H9 (cell line): Measurements from ENCODE around the gene PPP1R12A. TPM values are rescaled to one million over a fixed set of nuclear protein-coding genes. Genes with fewer than 3 reads are reported as not detected.

Experiments used
- DNase-seq: peaks from one replicate; pipeline ENCODE4 v3.0.0-alpha.2; 2017
- H2AFZ ChIP-seq: one replicate; pipeline ENCODE4 v1.6.1; 2013; ENCODE audit warnings: mild to moderate bottlenecking, low read length, control low read depth, moderate library complexity
- H2AK5ac ChIP-seq: 2 replicates; pipeline ENCODE4 v1.6.1; 2013; ENCODE audit warnings: low read length, control low read depth, mixed read lengths; ENCODE audit not compliant: insufficient read length
- H2BK120ac ChIP-seq: one replicate; pipeline ENCODE4 v1.6.1; 2013; ENCODE audit warnings: low read depth, mild to moderate bottlenecking, low read length, control low read depth, inconsistent platforms; ENCODE audit not compliant: poor library complexity, severe bottlenecking
- H2BK12ac ChIP-seq: 2 replicates; pipeline ENCODE4 v1.6.1; 2013; ENCODE audit warnings: low read length, control low read depth, mixed read lengths, low read depth; ENCODE audit not compliant: insufficient read length
- H2BK15ac ChIP-seq: 2 replicates; pipeline ENCODE4 v1.6.1; 2013; ENCODE audit warnings: low read depth, low read length, control low read depth
- H2BK20ac ChIP-seq: one replicate; pipeline ENCODE4 v1.6.1; 2013; ENCODE audit warnings: low read depth, mild to moderate bottlenecking, low read length, control low read depth, inconsistent platforms; ENCODE audit not compliant: poor library complexity, severe bottlenecking
- H2BK5ac ChIP-seq: 2 replicates; pipeline ENCODE4 v1.6.1; 2013; ENCODE audit warnings: low read length, control low read depth, mixed read lengths; ENCODE audit not compliant: insufficient read length
- H3K14ac ChIP-seq: 2 replicates; pipeline ENCODE4 v1.6.1; 2013; ENCODE audit warnings: low read length, control low read depth; ENCODE audit not compliant: insufficient read depth
- H3K18ac ChIP-seq: 2 replicates; pipeline ENCODE4 v1.6.1; 2013; ENCODE audit warnings: low read depth, mild to moderate bottlenecking, mixed read lengths, low read length, control low read depth; ENCODE audit not compliant: insufficient read length
- H3K23ac ChIP-seq: 2 replicates; pipeline ENCODE4 v1.6.1; 2013; ENCODE audit warnings: low read length, control low read depth, mixed read lengths, low read depth; ENCODE audit not compliant: insufficient read length
- H3K23me2 ChIP-seq: 2 replicates; pipeline ENCODE4 v1.6.1; 2013; ENCODE audit warnings: low read depth, mild to moderate bottlenecking, mixed read lengths, low read length, control low read depth; ENCODE audit not compliant: insufficient read length, poor library complexity, severe bottlenecking
- H3K27ac ChIP-seq: 2 replicates; pipeline ENCODE4 v1.5.1; 2013; ENCODE audit warnings: low read length, control low read depth, mixed read lengths, low read depth; ENCODE audit not compliant: insufficient read length
- H3K27me3 ChIP-seq: 2 replicates; pipeline ENCODE4 v1.6.1; 2013; ENCODE audit warnings: low read length, control low read depth, inconsistent platforms; ENCODE audit not compliant: insufficient read depth
- H3K4ac ChIP-seq: 2 replicates; pipeline ENCODE4 v1.6.1; 2013; ENCODE audit warnings: low read depth, mild to moderate bottlenecking, control low read depth, inconsistent platforms, low read length, moderate library complexity
- H3K4me1 ChIP-seq: 2 replicates; pipeline ENCODE4 v1.6.1; 2013; ENCODE audit warnings: low read length, control low read depth, inconsistent platforms; ENCODE audit not compliant: insufficient read depth
- H3K4me2 ChIP-seq: 2 replicates; pipeline ENCODE4 v1.6.1; 2013; ENCODE audit warnings: low read length, control low read depth, mixed read lengths; ENCODE audit not compliant: insufficient read length, insufficient read depth
- H3K56ac ChIP-seq: 2 replicates; pipeline ENCODE4 v1.6.1; 2013; ENCODE audit warnings: low read depth, mild to moderate bottlenecking, mixed read lengths, low read length, control low read depth; ENCODE audit not compliant: insufficient read length
- H3K79me1 ChIP-seq: 2 replicates; pipeline ENCODE4 v1.6.1; 2013; ENCODE audit warnings: low read depth, mild to moderate bottlenecking, moderate library complexity, low read length, control low read depth, inconsistent platforms; ENCODE audit not compliant: insufficient read depth, poor library complexity, severe bottlenecking
- H3K79me2 ChIP-seq: 2 replicates; pipeline ENCODE4 v1.6.1; 2013; ENCODE audit warnings: low read length, control low read depth, inconsistent platforms; ENCODE audit not compliant: insufficient read depth
- H3K9ac ChIP-seq: 2 replicates; pipeline ENCODE4 v1.6.1; 2013; ENCODE audit warnings: low read length, control low read depth, mixed read lengths; ENCODE audit not compliant: insufficient read length; ENCODE audit errors: extremely low read depth
- H3K9me3 ChIP-seq: one replicate; pipeline ENCODE4 v1.6.1; 2013; ENCODE audit warnings: low read depth, low read length, inconsistent platforms; ENCODE audit not compliant: control insufficient read depth
- H3T11ph ChIP-seq: one replicate; pipeline ENCODE4 v1.6.1; 2013; ENCODE audit warnings: mild to moderate bottlenecking, low read length, control low read depth, inconsistent platforms
- H4K20me1 ChIP-seq: one replicate; pipeline ENCODE4 v1.6.1; 2013; ENCODE audit not compliant: control insufficient read depth, insufficient read length, insufficient read depth
- H4K5ac ChIP-seq: 2 replicates; pipeline ENCODE4 v1.6.1; 2013; ENCODE audit warnings: low read depth, mild to moderate bottlenecking, mixed read lengths, low read length, control low read depth; ENCODE audit not compliant: insufficient read length
- H4K8ac ChIP-seq: replicated peaks from 2 replicates; pipeline ENCODE4 v1.6.1; 2013; ENCODE audit warnings: low read length, control low read depth, mixed read lengths, low read depth; ENCODE audit not compliant: insufficient read length
- H4K91ac ChIP-seq: 2 replicates; pipeline ENCODE4 v1.6.1; 2013; ENCODE audit warnings: low read depth, mild to moderate bottlenecking, moderate library complexity, mixed read lengths, low read length, control low read depth; ENCODE audit not compliant: insufficient read length
- H3K27ac Mint-ChIP-seq, 3 experiments: 2 replicates in 2 of 3; 3 replicates in 1 of 3; pipeline ENCODE4 v1.8.0; 2020 to 2021; ENCODE audit warnings: mixed read lengths in 3 of 3, mild to moderate bottlenecking in 1 of 3, moderate library complexity in 1 of 3
- H3K27me3 Mint-ChIP-seq: 2 replicates; pipeline ENCODE4 v1.8.0; 2021; ENCODE audit warnings: low read depth, mild to moderate bottlenecking, moderate library complexity, mixed read lengths
- H3K36me3 Mint-ChIP-seq, 3 experiments: 2 replicates in 2 of 3; 3 replicates in 1 of 3; pipeline ENCODE4 v1.8.0; 2020 to 2021; ENCODE audit warnings: low read depth in 3 of 3, mixed read lengths in 3 of 3; ENCODE audit not compliant: insufficient read depth in 1 of 3
- H3K4me1 Mint-ChIP-seq, 2 experiments: 2 replicates each; pipeline ENCODE4 v1.8.0; 2020; ENCODE audit warnings: mixed read lengths in 2 of 2
- H3K4me3 Mint-ChIP-seq, 2 experiments: 2 replicates in 1 of 2; 3 replicates in 1 of 2; pipeline ENCODE4 v1.8.0; 2020 to 2021; ENCODE audit warnings: mild to moderate bottlenecking in 2 of 2, mixed read lengths in 2 of 2, moderate library complexity in 1 of 2
- H3K9me3 Mint-ChIP-seq, 2 experiments: 2 replicates in 1 of 2; 3 replicates in 1 of 2; pipeline ENCODE4 v1.8.0; 2020; ENCODE audit warnings: mild to moderate bottlenecking in 2 of 2, mixed read lengths in 2 of 2, moderate library complexity in 1 of 2
- CTCF ChIP-seq: fragments of 200-600 bp; sonication (generic); conservative IDR thresholded peaks from 3 replicates; pipeline ENCODE4 v1.8.0; 2021; ENCODE audit warnings: antibody characterized with exemption, mild to moderate bottlenecking
- WGBS: extraction: QIAGEN DNeasy Blood & Tissue Kit; methylation state at CpG from one replicate; pipeline ENCODE4 v1.1.7; 2013; ENCODE audit warnings: missing lambda C conversion rate, low lambda C conversion rate, mixed read lengths; ENCODE audit not compliant: insufficient read length; ENCODE audit errors: extremely low coverage; 5-methylcytosine and 5-hydroxymethylcytosine counted together
- total RNA-seq: library from RNA; stranded (reverse); gene quantifications from 2 replicates; pipeline ENCODE4 v1.2.1, GENCODE V29; 2021

PPP1R12A gene
- total RNA-seq, 1 experiment from 2014 or later, result 93.5 TPM

GRCh38 chr12:79841878-79842265 lies 93.0 kb downstream of the PPP1R12A start:
- no peaks in the 10 kb centered on the region for H3K23me2 ChIP-seq
- peaks cover 8 to 12% of the 10 kb centered on the region in 2 experiments for H3K4me1 Mint-ChIP-seq
- peaks cover 54 to 66% (median 65%) of the 10 kb centered on the region in 3 experiments for H3K36me3 Mint-ChIP-seq
- no peaks in the 10 kb centered on the region for H3K79me1 ChIP-seq
- WGBS, result no CpG with 5 or more reads among the region's 4 CpGs
- no peak overlapping the region for H3K23ac ChIP-seq
- H3K27me3 Mint-ChIP-seq, result no peaks in the 10 kb centered on the region
- no peaks in the 10 kb centered on the region for H3K79me2 ChIP-seq
- no peaks in the 10 kb centered on the region for H3K27me3 ChIP-seq
- no peaks in the 10 kb centered on the region for H4K20me1 ChIP-seq
- no peak overlapping the region for H4K5ac ChIP-seq
- no peak overlapping the region for H3K27ac ChIP-seq
- no peak overlapping the region for H3K56ac ChIP-seq
- no peak for TF ChIP-seq CTCF
- no peak overlapping the region for H3K4me2 ChIP-seq
- no peak overlapping the region for H4K8ac ChIP-seq
- no peak overlapping the region for H2BK20ac ChIP-seq
- no peak overlapping the region for H3K4ac ChIP-seq
- no peak for DNase-seq
- H2AFZ ChIP-seq, result no peak overlapping the region
- H3K9ac ChIP-seq, result no peak overlapping the region
- H4K91ac ChIP-seq, result no peak overlapping the region
- no peak overlapping the region for H2BK12ac ChIP-seq
- no peak overlapping the region for H2BK120ac ChIP-seq
- no peak overlapping the region for H3K4me3 Mint-ChIP-seq
- no peak overlapping the region for H2BK5ac ChIP-seq
- no peak overlapping the region for H3K14ac ChIP-seq
- no peak overlapping the region for H3K18ac ChIP-seq
- peaks cover 13% of the 10 kb centered on the region for H3K9me3 ChIP-seq
- H3K4me1 ChIP-seq, result no peaks in the 10 kb centered on the region; the same call in 1 of the 2 replicates
- H3T11ph ChIP-seq, result no peak overlapping the region
- H3K27ac Mint-ChIP-seq, result no peak overlapping the region; a peak in 1 of 7 replicates
- H3K9me3 Mint-ChIP-seq, result peaks cover 28 to 30% of the 10 kb centered on the region in 2 experiments
- H2AK5ac ChIP-seq, result no peak overlapping the region
- H2BK15ac ChIP-seq, result no peak overlapping the region
